ENCODE data around the gene LGR4.

The LGR4 gene

GRCh38 chr11:27505781-27506180 is 33.2 kb upstream of the LGR4 start:
- H3K4me1 ChIP-seq, result no peaks in the 10 kb centered on the region
- H3K27me3 ChIP-seq, result no peaks in the 10 kb centered on the region
- H3K4me3 ChIP-seq (ENCODE audit: low read depth, low read length), result peak overlapping the region; percentile 77
- no peaks in the 10 kb centered on the region for H3K9me3 ChIP-seq
- DNase-seq, result no peak
- TF ChIP-seq, protein P1, sequence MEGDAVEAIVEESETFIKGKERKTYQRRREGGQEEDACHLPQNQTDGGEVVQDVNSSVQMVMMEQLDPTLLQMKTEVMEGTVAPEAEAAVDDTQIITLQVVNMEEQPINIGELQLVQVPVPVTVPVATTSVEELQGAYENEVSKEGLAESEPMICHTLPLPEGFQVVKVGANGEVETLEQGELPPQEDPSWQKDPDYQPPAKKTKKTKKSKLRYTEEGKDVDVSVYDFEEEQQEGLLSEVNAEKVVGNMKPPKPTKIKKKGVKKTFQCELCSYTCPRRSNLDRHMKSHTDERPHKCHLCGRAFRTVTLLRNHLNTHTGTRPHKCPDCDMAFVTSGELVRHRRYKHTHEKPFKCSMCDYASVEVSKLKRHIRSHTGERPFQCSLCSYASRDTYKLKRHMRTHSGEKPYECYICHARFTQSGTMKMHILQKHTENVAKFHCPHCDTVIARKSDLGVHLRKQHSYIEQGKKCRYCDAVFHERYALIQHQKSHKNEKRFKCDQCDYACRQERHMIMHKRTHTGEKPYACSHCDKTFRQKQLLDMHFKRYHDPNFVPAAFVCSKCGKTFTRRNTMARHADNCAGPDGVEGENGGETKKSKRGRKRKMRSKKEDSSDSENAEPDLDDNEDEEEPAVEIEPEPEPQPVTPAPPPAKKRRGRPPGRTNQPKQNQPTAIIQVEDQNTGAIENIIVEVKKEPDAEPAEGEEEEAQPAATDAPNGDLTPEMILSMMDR (IDR thresholded peaks at IDR 0.05; ENCODE audit: low read depth, low read length), result no peak
- no peaks in the 10 kb centered on the region for H3K36me3 ChIP-seq

GRCh38 chr11:27504205-27504604 is 31.6 kb upstream of the LGR4 start:
- Histone ChIP-seq H3K36me3 (no peaks in the 10 kb centered on the region), H3K9me3 (no peaks in the 10 kb centered on the region), H3K27me3 (no peaks in the 10 kb centered on the region), H3K4me3 (ENCODE audit: low read depth, low read length) (no peak overlapping the region), H3K4me1 (no peaks in the 10 kb centered on the region)
- TF ChIP-seq, protein P1 (IDR thresholded peaks at IDR 0.05; ENCODE audit: low read depth, low read length), result no peak
- DNase-seq, result no peak

- H3K9me3 ChIP-seq, result no peaks in the 10 kb centered on the region
- no peaks in the 10 kb centered on the region for H3K4me1 ChIP-seq
- no peak for DNase-seq
- no peaks in the 10 kb centered on the region; the same call in 1 of the 2 replicates for H3K36me3 ChIP-seq
- TF ChIP-seq, protein P1 (IDR thresholded peaks at IDR 0.05; ENCODE audit: low read depth, low read length), result no peak
- no peaks in the 10 kb centered on the region for H3K27me3 ChIP-seq
- no peak overlapping the region for H3K4me3 ChIP-seq (ENCODE audit: low read depth, low read length)
Measured at GRCh38 chr11:27501100-27501499, 28.5 kb upstream of the LGR4 start.

- Histone ChIP-seq H3K4me3 (ENCODE audit: low read depth, low read length) (no peak overlapping the region), H3K4me1 (no peaks in the 10 kb centered on the region), H3K27me3 (no peaks in the 10 kb centered on the region), H3K9me3 (no peaks in the 10 kb centered on the region), H3K36me3 (no peaks in the 10 kb centered on the region; the same call in 1 of the 2 replicates)
- TF ChIP-seq, protein P1 (IDR thresholded peaks at IDR 0.05; ENCODE audit: low read depth, low read length), result no peak
- DNase-seq, result no peak
Measured at GRCh38 chr11:27497911-27498310, 25.3 kb upstream of the LGR4 start.

GRCh38 chr11:27497284-27497866 is 24.8 kb upstream of the LGR4 start:
- DNase-seq, result no peak
- TF ChIP-seq, protein P1 (IDR thresholded peaks at IDR 0.05; ENCODE audit: low read depth, low read length), result no peak; the same call in 1 of the 2 replicates
- no peaks in the 10 kb centered on the region for H3K27me3 ChIP-seq
- H3K4me3 ChIP-seq (ENCODE audit: low read depth, low read length), result no peak overlapping the region
- no peaks in the 10 kb centered on the region; the same call in 1 of the 2 replicates for H3K36me3 ChIP-seq
- H3K4me1 ChIP-seq, result no peaks in the 10 kb centered on the region
- H3K9me3 ChIP-seq, result no peaks in the 10 kb centered on the region

- no peaks in the 10 kb centered on the region for H3K4me1 ChIP-seq
- TF ChIP-seq, protein P1 (IDR thresholded peaks at IDR 0.05; ENCODE audit: low read depth, low read length), result no peak
- DNase-seq, result no peak
- H3K9me3 ChIP-seq, result no peaks in the 10 kb centered on the region
- no peaks in the 10 kb centered on the region for H3K27me3 ChIP-seq
- no peaks in the 10 kb centered on the region; the same call in 1 of the 2 replicates for H3K36me3 ChIP-seq
- H3K4me3 ChIP-seq (ENCODE audit: low read depth, low read length), result no peak overlapping the region
Measured at GRCh38 chr11:27496461-27496860, 23.9 kb upstream of the LGR4 start.

Data from BE2C (cell line).